ENCODE results near the gene ELMO3.
A peak's percentile ranks its signal among the peaks of the same experiment; 100 is the strongest.

Gene ELMO3

GRCh38 chr16:67161595-67162058 is 37.3 kb upstream of the ELMO3 start:
- H3K4me3 ChIP-seq (ENCODE audit: low read depth, low read length): no peak overlapping the region
- no peak for TF ChIP-seq ZNF302 (tag by site-specific recombination; IDR thresholded peaks at IDR 0.05; ENCODE audit: low read depth)
- no peak for TF ChIP-seq MEIS1 (CRISPR knock-in tag; IDR thresholded peaks at IDR 0.05; ENCODE audit: borderline replicate concordance)
- peak; percentile 36 for TF ChIP-seq ZFHX2 (tag by site-specific recombination; conservative IDR thresholded peaks at IDR 0.05)
- no peak for TF ChIP-seq ZSCAN30 (tag by site-specific recombination; IDR thresholded peaks at IDR 0.05)
- POLR2A ChIA-PET: no interaction called here
- peaks cover 0 to 3% of the 10 kb centered on the region in 2 experiments; a peak in 1 of 3 replicates for H3K36me3 ChIP-seq (ENCODE audit: control insufficient read depth in 2 of 2, insufficient read depth in 1 of 2, low read length in 2 of 2)
- H3K4me1 ChIP-seq (ENCODE audit: control insufficient read depth, insufficient read depth, low read length): no peaks in the 10 kb centered on the region
- no peaks in the 10 kb centered on the region for H3K9me3 ChIP-seq (ENCODE audit: control insufficient read depth, insufficient read depth, low read depth, low read length)
- H3K27ac ChIP-seq (ENCODE audit: extremely low read depth, low read depth, low read length): no peak overlapping the region
- CTCF ChIA-PET: interaction anchor here (0.7 to 2.4 kb wide), 5 partner anchors 8 to 352 kb away, joined by 3 to 11 read pairs (median 5); partner anchors contain the start of gene NOL3

GRCh38 chr16:67162506-67163163 is 36.3 kb upstream of the ELMO3 start:
- no peaks in the 10 kb centered on the region for H3K4me1 ChIP-seq (ENCODE audit: control insufficient read depth, insufficient read depth, low read length)
- ChIA-PET POLR2A (interaction anchor here (1.5 kb wide), 1 partner anchor 12 kb away, joined by 3 read pairs; no protein-coding TSS in a partner anchor), CTCF (interaction anchor here (0.6 to 1.6 kb wide), 6 partner anchors 16 to 283 kb away, joined by 3 to 5 read pairs (median 4); no protein-coding TSS in a partner anchor)
- TF ChIP-seq GLIS2 (tag by site-specific recombination; IDR thresholded peaks at IDR 0.05): no peak
- no peak for TF ChIP-seq ZNF558 (tag by site-specific recombination; IDR thresholded peaks at IDR 0.05)
- no peak for TF ChIP-seq ZNF792 (tag by site-specific recombination; IDR thresholded peaks at IDR 0.05)
- no peak for TF ChIP-seq ZNF133 (tag by site-specific recombination; IDR thresholded peaks at IDR 0.05)
- TF ChIP-seq ZNF529 (tag by site-specific recombination; IDR thresholded peaks at IDR 0.05; ENCODE audit: insufficient replicate concordance): no peak
- TF ChIP-seq ZNF654 (tag by site-specific recombination; IDR thresholded peaks at IDR 0.05; ENCODE audit: low read depth): no peak
- TF ChIP-seq ZNF677 (tag by site-specific recombination; IDR thresholded peaks at IDR 0.05): no peak
- no peak for TF ChIP-seq ZNF530 (tag by site-specific recombination; IDR thresholded peaks at IDR 0.05; ENCODE audit: low read depth)
- no peak for TF ChIP-seq ZBTB17 (tag by site-specific recombination; IDR thresholded peaks at IDR 0.05)
- TF ChIP-seq ZNF776 (tag by site-specific recombination; IDR thresholded peaks at IDR 0.05; ENCODE audit: borderline replicate concordance): no peak
- TF ChIP-seq ZNF341 (tag by site-specific recombination; IDR thresholded peaks at IDR 0.05; ENCODE audit: low read depth): no peak
- no peak for TF ChIP-seq ZBTB44 (tag by site-specific recombination; IDR thresholded peaks at IDR 0.05)
- no peak for TF ChIP-seq ZNF843 (tag by site-specific recombination; IDR thresholded peaks at IDR 0.05)
- no peak for TF ChIP-seq FEZF1 (tag by site-specific recombination; IDR thresholded peaks at IDR 0.05)
- TF ChIP-seq ZNF16 (tag by site-specific recombination; IDR thresholded peaks at IDR 0.05; ENCODE audit: low read depth): no peak
- TF ChIP-seq ZNF785 (tag by site-specific recombination; IDR thresholded peaks at IDR 0.05): no peak
- no peak for TF ChIP-seq ZNF19 (tag by site-specific recombination; IDR thresholded peaks at IDR 0.05; ENCODE audit: low read depth)
- no peak for TF ChIP-seq SALL2 (tag by site-specific recombination; IDR thresholded peaks at IDR 0.05; ENCODE audit: borderline replicate concordance)
- H3K27ac ChIP-seq (ENCODE audit: extremely low read depth, low read depth, low read length): no peak overlapping the region
- no peak overlapping the region for H3K4me3 ChIP-seq (ENCODE audit: low read depth, low read length)
- H3K36me3 ChIP-seq (ENCODE audit: control insufficient read depth in 2 of 2, insufficient read depth in 1 of 2, low read length in 2 of 2): peaks cover 0 to 3% of the 10 kb centered on the region in 2 experiments; a peak in 1 of 3 replicates
- no peaks in the 10 kb centered on the region for H3K9me3 ChIP-seq (ENCODE audit: control insufficient read depth, insufficient read depth, low read depth, low read length)
